GM18526 (cell line): ENCODE measurements around the gene MICAL2.

Experiments
- POLR2A ChIP-seq: IDR thresholded peaks from 3 replicates; pipeline ENCODE4 v1.6.1; 2011; ENCODE audit not compliant: insufficient read length; ENCODE audit errors: extremely low read depth

The MICAL2 gene

DNA sequence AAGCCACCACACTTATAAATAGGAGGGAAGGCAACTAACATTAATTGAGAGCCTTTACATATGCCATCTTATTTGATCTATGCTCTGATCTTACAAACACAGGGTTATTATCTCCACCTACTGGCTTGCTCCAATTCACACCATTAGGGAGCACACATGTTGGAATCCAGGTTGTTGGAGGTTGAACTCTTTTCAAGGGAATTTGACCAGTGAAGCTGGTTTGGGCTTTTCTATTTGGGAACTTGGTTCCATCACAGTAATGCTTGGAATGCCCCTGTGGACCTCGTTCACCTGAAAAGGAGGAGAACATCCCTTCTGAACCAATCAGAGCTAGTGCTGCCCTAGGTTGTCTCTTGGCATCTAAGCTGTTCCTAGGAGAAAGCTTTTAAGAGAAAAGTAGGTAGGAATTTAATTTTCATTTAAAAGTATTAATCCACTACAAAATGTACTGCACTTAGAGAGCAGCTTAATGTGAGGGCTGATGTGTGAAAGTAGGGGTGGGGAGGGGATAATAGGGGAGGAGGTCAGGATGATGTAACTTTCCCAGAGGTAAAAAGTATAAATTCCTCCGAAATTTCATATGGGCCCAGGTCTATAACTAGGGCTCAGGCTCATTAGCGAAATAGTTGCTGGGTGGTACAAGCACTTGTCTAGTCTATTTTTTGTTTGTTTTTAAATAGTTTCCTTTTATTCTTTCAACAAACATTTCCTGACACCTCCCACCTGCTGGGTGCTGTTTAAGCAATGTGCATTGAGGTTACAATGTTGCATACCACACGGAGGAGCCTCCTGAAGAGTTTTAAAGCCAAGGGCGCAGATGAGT is 7.6 kb upstream of the MICAL2 start:
- TF ChIP-seq POLR2A: no peak

GRCh38 chr11:12103411-12104225 is 6.8 kb upstream of the MICAL2 start:
- no peak for TF ChIP-seq POLR2A

DNA sequence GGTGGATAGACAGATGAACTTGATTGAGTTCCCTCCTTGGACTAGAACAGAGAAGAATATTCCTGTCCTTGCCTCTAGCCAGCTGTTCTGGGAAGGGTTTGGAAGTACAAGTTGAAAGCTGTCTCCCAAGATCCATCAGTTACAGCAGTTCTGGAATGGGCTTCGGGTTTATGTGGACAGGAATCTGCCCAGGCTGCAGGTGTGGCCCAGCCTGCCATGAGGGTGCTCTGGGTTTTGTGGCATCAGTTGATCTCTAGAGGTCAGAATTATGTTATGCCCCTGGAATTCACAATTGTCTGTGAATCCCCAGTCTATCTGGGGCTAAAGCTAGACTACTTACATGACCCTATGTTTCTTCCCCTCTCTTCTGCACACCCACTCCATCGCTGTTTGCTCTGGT is 4.9 kb upstream of the MICAL2 start:
- no peak for TF ChIP-seq POLR2A

GRCh38 chr11:12106101-12106500 is 4.3 kb upstream of the MICAL2 start:
- no peak for TF ChIP-seq POLR2A

GRCh38 chr11:12106501-12106900 is 3.9 kb upstream of the MICAL2 start:
- no peak for TF ChIP-seq POLR2A

- TF ChIP-seq POLR2A: no peak
Measured at GRCh38 chr11:12108875-12109453, 1.4 kb upstream of the MICAL2 start.

GRCh38 chr11:12109591-12110196 is 696 bp upstream of the MICAL2 start:
- TF ChIP-seq POLR2A: no peak

- no peak for TF ChIP-seq POLR2A
Measured at GRCh38 chr11:12110714-12111548, 541 bp downstream of the MICAL2 start.

GRCh38 chr11:12111549-12112520 is 1.4 kb downstream of the MICAL2 start:
- no peak for TF ChIP-seq POLR2A

- no peak for TF ChIP-seq POLR2A
Measured at GRCh38 chr11:12112750-12113149, 2.4 kb downstream of the MICAL2 start.

GRCh38 chr11:12113294-12113693 is 2.9 kb downstream of the MICAL2 start:
- no peak for TF ChIP-seq POLR2A

GRCh38 chr11:12114193-12115033 is 4.0 kb downstream of the MICAL2 start:
- no peak for TF ChIP-seq POLR2A

DNA sequence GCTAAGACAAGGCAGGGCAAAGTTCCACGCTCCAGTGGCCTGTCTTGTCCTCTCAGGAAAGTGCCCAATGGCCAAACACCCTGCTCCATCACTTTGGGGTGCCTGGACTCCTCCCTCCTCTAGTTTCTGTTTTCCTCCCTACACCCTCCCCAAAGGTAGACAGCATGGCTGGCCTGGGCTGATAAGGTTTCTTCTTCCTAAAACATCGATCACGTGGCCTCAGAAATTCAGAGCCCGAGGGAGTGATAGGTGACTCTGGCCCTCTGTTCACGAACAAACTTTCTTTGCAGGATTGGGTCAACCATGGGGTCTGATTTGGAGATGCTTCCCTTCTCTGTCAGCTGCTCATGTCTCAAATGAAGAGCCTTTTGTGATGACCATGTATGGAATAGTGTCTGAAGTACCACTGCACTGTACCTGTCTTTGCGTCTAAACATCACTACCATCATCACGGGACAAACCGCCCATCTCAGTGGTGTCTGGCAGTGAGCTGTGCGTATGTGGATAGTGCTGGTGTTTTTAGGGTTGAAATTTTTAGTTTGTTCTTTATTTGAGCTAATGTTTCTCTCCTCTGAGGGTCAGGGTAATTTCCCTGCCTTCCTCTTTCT is 6.1 kb downstream of the MICAL2 start:
- TF ChIP-seq POLR2A: no peak

GRCh38 chr11:12117200-12117599 is 6.8 kb downstream of the MICAL2 start:
- TF ChIP-seq POLR2A: no peak
